Effector CD8-positive, alpha-beta T cell (primary cell): ENCODE measurements around the gene KIFC1.

Experiments
- DNase-seq: peaks from one replicate; lab custom pipeline; 2025; lab: John Stamatoyannopoulos, UW

The KIFC1 gene

DNA sequence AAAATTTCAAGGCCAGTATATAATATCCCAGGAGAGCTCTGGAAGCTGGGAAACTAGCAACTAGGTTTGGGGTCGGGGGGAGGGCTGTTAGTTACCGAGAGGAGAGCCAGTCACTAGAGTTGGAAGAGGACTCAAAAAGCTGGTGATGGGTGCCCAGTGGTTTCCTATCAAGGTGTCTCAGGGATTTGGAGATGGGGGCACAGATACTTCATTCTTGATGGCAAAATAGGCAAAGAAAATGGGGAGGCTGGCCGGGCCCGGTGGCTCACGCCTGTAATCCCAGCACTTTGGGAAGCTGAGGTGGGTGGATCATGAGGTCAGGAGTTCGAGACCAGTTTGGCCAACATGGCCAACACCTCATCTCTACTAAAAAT, 20.0 kb downstream of the KIFC1 start:
- DNase-seq, result no peak

DNA sequence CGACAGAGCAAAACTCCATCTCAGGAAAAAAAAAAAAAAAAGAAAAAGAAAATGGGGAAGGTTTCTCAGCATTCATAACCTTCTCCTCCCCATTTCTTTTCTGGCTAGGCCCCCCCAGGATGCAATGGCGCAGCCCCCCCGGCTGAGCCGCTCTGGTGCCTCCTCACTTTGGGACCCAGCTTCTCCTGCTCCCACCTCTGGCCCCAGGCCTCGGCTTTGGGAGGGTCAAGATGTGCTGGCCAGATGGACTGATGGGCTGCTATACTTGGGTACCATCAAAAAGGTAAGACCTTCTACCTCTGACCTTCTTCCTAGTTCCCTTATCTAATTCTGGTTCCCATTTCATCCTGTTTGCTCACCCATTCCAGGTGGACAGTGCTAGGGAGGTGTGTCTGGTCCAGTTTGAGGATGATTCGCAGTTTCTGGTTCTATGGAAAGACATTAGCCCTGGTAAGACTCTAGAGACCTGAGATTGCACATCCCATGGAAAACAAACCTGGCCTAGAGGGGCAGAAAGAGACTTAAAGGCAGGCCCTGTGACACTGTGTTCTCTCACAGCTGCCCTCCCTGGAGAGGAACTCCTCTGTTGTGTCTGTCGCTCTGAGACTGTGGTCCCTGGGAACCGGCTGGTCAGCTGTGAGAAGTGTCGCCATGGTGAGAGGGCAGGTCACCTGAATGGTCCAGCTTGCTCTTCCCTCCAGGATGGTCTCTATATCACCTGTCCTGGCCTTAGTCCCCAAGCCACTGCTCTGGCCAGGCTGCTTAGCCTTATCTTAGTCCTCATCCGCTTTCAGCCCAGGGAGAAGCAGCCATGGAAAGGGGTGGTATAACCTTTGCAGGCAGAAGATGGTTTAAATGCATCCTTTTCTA, 20.8 kb downstream of the KIFC1 start:
- no peak for DNase-seq

DNA sequence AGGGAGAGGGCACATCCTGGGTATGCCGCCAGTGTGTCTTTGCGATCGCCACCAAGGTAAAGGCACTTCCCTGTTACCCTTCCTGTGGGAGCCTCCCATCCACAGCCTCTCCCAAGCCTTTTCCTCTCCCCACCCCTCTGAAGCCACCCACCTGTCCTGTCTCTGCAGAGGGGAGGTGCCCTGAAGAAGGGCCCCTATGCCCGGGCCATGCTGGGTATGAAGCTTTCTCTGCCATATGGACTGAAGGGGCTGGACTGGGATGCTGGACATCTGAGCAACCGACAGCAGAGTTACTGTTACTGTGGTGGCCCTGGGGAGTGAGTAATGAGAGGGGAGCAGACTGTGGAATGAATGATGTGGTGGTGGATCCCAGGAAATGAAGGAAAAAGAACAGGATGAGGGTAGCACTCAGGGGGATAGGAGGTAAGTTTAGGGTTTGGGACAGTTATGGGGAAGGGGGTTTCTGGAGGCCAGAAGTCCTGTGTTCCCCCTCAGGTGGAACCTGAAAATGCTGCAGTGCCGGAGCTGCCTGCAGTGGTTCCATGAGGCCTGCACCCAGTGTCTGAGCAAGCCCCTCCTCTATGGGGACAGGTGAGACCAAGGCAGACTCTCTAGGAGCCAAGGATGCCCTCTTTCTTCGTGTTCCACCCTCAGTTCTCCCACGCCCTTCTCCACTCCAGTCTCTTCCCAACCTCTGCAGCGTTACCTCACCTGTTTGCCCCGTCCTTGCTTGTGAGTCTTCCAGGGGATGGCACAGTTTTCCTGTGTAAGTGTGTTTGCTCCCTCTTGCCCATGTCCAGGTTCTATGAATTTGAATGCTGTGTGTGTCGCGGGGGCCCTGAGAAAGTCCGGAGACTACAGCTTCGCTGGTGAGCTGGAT, 21.9 kb downstream of the KIFC1 start:
- no peak for DNase-seq

DNA sequence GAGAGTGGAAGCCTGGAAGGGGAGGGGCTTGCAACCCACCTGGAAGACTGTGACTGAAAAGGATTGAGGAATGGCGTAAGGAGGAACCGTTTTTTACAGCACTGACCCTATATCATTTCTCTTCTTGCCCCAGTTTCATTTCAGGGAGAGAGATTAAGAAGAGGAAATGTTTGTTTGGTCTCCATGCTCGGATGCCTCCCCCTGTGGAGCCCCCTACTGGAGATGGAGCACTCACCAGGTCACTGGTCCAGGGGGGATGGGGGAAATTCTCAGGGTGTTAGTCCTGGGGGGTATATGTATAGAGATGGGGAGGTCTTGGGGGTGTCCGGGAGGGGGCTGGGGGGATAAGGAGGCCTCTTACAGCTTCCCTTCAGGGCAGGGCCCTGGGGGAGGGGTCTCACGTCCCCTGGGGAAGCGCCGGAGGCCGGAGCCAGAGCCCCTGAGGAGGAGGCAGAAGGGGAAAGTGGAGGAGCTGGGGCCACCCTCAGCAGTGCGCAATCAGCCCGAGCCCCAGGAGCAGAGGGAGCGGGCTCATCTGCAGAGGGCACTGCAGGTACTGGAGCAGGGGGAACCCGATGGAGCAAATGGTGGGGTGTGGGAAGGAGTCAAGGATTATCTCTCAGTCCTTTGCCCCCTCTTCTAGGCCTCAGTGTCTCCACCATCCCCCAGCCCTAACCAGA, 23.1 kb downstream of the KIFC1 start:
- no peak for DNase-seq

DNA sequence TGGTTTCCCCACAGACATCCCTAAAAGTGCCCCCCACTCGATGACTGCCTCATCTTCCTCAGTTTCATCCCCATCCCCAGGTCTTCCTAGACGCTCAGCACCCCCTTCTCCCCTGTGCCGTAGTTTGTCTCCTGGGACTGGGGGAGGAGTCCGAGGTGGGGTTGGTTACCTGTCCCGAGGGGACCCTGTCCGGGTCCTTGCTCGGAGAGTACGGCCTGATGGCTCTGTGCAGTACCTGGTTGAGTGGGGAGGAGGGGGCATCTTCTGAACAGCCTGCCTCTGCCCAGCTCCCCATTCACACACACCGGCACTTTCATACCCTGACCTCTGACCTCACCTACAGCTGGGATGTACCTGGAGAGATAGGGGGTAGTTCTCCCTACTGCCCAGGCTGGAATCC, 24.2 kb downstream of the KIFC1 start:
- DNase-seq, result no peak

DNA sequence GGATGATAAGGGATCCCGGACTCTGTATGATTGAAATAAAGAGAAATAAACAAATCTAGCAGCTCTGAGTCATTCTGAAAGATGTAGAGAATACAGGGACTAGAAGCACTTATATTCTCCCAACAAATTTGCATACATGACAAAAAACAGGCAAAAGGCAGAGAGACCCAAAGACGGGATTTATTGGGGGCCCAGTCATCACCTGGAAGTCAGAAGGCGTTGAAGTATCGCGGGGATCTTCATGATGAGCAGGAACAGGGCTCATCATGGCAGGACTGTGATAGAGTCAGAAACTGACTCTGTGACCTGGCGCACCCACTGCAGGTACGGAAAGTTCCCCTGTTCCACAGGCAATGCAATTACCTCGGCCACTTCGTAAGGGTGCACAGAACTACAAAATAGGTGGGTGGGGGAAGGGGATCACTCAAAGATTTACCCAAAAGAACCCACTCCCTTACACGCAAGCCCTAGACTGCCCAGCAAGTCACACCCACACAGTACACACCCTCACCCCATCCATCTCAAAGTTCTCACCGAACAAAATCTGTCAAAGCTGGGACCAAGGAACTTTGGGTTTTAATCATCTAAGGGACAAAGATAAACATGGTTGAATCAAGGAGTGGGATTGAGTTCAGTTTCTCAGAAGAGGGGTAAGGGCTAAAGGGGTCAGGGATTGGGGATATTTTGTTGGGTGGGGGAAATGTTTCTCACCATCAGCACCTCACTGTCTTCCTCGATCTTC, 24.9 kb downstream of the KIFC1 start:
- no peak for DNase-seq

DNA sequence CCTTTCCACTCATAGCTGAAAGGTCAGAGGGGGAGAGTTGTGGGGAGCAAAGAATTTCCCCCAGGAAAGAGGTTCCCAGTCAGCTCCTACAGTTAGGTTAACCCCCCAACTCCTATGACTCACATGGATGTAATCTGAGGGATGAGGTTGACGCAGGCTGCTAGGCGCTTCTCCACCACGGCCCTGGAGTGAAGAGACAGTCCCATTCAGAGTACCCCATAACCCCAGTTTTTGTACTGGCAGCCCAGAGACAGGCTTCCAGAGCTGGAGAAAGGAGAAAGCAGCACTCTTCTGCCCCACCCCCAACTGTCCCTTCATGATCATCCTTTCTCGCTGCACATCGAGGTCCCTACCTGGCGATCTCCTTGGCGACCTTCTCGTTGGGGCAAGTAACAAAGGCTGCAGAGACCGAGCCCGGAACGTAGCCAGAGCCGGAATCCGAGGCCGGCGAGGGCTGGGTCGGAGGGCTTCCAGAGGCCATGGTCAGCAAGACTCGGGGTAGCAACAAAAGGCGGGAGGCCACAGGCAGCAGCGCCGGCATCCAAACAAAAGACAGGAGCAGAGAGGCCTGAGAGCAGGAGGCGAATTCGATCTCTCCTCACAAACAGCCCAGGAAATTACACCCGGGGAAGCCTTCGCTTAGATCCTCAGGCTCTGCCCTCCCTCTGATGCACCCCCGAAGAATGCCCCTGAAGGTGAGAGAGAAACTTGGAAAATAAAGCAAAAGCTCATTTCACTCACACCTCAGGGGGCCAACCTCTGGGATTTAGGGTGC, 25.7 kb downstream of the KIFC1 start:
- DNase-seq, result no peak

DNA sequence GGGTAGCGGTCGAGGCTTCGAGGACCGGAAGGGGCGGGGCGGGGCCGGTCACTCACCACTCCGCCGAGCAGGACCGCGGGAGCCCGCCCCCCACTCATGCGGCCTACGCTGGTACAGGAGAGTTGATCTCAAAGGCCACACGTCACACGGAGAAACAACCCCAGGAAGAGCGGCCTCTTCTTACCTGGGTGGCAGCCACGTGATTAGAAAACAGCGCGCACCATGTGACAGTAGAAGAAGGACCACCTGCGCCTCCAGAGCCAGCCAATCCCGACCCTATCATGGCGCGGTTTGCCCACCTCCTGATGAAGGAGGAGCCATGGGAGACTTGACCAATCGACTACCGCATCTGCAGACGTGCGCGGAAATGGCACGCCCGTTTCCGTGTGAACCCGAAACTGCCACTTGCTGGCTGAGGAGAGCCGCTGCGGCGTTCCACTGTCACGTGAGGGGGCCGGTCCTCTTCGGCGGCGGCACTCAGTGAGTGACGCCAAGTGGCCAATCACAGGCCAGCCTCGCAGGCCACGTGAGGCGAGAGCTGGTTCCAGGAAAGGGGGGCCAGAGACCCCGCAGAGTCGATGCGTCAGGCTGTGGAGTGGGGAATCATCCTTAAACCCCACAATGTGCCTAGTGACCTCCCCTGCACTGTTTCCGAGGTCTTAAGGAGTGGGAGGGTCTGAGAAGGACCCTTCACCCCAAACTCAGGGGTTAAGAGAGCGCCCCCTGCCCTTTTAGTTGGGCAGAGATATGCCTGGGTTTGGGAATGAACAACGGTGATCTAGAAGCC, 26.5 kb downstream of the KIFC1 start, which contains the start of gene CUTA:
Gene CUTA (minus strand): TSS at position 205 of the 787 bp plus-strand sequence. CDS start 107 bp downstream, at position 98.
- DNase-seq, result peak; percentile 97

DNA sequence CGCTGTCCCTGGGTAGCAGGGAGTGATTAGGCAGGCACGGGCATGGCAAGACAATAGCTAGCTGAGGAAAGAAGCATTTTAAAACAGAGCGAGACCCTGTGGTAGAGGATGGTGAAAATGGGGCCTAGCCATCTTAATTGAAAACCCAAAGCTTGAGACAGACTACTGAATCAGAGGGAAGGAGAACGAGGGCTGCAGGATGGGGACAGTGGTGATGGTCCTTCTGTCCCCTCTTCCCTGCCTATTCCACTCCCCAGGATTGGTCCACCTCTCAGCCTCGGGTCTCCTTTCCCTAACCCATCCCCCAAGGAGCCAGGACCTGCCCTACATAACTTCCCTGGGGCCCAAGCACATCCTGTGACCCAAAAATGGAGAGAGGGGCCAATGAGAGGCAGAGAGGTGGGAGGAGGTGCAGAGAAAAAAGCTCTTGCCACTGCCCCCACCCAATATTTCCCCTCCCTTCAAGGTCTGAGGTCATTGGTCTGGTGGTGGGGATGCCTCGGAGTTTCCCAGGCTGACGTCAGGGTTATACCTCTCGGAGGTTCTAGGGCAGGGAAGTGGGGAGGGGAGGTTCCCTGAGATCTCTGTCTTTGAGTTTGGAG, 27.2 kb downstream of the KIFC1 start:
- peak; percentile 23 for DNase-seq

DNA sequence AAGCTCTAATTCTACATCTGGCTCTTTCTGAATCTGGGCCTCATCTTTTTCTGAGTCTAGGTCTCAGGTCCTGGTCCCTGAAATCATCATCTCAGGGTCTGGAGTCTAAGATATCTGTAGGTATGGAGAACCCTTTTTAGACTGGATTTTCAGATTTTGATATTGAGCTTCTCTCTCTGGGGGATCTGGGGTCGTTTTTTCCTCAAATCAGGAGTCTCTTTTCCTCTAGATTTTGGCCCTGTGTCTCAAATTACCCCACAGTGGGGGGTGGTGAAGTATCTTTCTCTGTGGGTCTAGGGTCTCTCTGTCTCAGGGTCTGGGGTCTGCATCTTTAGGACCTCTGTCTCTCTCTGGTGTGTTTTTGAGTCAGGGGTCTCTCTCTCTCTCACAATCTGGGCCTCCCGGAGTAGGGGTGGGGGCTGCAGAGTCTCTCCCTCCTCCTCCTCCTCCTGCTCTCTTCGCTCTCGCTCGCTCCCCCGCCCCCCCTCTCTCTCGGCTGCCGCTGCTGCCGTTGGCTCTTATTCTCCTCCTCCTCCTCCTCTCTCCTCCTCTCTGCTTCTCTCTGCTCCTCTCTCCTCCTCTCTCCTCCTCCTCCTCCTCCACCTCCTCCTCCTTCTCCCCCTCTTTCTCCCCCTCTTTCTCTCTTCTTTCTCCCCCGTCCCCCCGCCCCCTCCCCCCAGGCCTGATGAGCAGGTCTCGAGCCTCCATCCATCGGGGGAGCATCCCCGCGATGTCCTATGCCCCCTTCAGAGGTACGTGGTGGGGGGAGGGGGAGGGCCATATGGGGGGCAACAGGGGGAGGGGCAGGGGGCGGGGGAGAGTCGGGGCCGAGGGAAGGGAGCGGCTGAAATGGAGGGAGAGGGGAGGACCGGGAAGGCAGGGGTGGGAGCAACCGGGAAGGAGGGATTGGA, 28.2 kb downstream of the KIFC1 start, which contains the start of gene SYNGAP1:
Gene SYNGAP1 (plus strand): TSS at position 486 of the 911 bp plus-strand sequence. CDS start 200 bp downstream, at position 686.
- DNase-seq, result no peak

DNA sequence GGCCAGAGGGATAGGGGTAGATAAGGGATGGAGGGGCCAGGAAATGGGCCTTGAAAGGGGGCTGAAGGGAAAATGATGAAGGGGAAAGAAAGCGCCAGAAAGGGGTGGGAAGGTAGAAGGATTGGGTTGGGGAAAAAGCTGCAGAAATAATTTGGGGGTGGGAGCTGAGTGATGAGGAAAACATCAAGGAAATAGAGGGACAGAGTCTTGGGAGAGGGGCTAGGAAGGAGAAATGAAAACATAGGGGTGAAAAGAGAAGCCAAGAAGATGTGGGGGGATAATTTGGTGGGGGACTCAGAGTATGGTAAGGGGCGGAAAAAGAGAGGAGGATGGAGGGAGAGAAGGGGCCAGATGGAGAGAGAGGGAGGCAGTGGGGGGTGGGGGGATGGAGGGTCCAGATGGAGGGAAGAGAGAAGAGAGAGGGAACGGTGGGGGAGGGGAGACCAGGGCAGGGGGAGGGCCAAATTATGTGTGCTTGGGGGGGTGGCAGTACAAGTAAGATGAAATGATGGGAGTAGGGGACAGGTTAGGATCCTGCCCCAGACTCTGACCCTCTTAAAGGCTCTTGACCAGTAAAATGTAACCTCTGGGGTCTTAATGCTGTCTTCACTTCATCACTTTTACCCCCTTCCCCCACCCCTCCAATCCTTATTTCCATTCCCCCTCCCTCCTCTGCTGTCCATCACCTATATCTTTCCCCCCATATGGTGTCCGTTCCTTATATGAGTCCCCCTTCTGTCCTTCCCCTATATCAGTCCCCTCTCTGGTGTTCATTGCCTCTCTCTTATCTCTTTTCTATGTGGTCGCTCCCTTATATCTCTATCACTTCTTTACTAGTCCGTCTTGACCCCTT, 29.1 kb downstream of the KIFC1 start:
- no peak for DNase-seq

DNA sequence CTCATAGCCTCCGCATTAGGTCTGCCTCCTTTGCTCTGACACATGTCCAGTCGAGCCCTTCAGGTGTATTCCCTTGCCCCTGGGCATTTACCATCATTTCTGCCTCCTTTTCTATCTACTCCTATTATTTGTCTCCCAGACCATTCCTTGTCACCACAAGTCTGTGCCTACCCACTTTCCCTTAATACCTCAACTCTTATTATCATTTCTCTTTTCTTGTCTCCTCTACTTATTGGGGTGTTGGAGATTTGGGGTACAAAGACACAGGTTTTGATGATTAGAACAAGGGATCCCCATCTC, 29.7 kb downstream of the KIFC1 start:
- no peak for DNase-seq

DNA sequence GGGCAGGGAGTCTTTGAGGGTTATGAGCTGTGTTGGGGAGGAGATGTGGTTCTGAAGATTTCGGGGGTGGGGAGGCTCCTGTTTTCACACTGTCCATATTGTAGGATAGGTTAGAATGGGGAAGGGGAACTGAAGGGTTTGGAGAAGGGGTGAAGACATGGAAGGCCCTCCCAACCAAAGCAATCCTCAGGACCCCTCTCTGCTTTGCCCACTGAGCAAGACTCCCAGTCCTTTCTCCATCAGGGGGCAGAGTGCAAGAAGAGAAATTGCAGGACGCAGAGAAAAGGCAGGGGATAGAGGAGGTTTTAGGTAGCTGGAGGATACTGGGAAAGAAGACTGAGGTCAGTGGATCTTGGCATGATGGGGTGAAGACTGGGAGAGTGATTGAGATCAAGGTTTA, 32.2 kb downstream of the KIFC1 start:
- no peak for DNase-seq

DNA sequence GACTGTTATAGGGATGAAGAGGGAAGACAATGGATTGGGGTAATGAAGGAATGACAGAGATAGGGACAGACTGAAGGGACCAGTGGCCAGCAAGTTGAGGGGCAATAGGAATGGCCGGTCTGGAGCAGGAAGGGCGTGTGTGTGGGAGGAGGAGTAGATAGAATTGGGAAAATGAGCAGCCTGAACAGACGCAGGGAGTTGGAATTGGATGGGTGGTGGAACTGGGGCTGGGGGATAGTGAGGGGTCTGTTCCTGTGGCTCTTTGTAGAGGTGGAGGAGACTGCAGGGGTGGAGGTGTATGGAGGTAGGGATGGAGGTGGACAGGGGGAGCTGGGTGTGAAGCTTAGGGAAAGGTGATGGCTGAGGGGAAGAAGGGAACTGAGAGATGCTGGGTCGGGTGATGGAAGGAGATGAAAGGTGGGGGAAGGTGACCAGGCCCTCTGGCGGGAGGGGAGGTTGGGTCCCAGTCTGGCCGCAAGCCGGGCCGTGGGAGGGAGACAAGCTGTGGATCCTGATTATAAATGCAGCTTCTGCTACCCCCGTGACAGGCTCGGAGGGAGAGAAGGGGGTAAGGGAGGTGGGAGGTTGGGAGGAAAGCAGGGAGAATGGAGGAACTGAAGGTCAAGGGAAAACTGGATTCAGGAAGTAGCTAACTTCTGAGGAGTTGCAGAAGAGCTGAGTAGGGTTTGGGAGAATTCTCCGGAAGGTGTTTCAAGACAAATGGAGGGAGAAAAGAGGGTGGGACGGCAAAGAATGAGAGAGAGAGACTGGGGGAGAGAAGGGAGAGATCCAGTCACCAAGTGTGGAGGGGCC, 33.4 kb downstream of the KIFC1 start:
- DNase-seq, result no peak

DNA sequence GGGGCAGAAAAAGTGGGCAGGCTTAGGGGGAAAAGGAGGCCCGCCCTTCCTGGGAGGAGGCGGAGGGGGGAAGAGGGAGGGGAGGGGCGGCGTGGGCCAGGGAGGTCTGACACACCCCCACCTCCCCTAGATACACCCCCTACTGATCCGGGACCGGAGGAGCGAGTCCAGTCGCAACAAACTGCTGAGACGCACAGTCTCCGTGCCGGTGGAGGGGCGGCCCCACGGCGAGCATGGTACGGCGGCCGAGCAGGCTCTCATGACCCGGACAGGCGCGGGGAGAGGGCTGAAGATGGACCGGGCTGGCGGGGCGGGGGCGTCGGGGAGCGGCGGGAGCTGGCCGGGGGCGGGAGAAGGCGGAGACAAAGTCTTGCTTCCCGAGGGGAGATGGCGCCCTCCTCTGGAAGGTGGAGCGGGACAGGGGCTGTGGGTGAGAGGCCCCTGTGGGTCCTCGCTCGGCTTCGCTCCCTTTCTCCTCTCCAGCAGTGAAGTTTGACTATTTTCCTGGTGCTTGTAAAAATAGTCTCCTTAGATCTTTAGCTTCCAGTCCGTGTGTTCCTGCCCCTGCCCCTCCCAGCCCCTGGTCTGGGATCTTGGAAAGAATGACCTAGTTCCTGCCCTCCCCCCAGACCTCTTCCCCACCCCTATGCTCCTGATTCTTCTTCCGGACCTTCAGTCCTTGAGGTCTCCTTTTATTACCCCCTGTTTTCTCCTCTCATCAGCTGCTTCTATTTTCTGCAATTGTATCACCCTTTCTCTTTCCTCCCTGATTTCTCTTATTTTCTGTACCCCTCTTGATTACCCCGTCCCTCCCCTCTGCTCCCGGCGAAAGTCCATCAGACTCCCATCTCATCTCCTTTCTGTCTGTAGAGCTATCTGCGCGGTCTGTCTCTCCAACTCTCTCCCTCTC, 34.3 kb downstream of the KIFC1 start:
- DNase-seq, result peak; percentile 79
